HG03060 (cell line): ENCODE measurements around the gene SELPLG.
"Not testable (repeated sequence)": the region's sequence is repeated elsewhere in the genome, so short reads cannot be mapped to it uniquely, and the experiment has no call there.

ENCODE experiments used
- ATAC-seq: cut with Tn5 transposase; IDR thresholded peaks from one replicate; pipeline ENCODE4 v1.9.1; 2021; ENCODE audit warnings: low read depth, moderate number of reproducible peaks; ENCODE audit not compliant: unreplicated experiment

SELPLG gene

DNA sequence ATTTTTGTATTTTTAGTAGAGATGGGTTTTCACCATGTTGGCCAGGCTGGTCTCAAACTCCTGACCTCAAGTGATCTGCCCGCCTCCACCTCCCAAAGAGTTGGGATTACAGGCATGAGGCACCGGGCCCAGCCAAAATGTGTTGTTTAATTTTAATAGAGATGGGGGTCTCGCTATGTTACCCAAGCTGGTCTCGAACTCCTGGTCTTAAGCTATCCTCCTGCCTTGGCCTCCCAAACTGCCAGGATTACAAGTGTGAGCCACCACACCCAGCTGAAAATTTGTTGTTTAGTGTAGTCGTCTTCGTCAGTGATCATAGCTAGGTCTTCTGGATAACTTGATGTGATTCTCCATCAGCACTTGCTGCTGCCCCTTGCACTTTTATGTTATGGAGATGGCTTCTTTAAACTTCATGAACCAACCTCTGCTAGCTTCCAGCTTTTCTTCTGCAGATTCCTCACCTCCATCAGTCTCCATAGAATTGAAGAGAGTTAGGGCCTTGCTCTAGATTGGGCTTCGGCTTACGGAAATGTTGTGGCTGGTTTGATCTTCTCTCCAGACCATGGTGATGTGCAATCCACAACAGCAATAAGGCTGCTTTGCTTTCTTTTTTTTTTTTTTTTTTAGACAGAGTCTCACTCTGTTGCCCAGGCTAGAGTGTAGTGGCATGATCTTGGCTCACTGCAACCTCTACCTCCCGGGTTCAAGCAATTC is 58.3 kb downstream of the SELPLG start:
- no peak for ATAC-seq

DNA sequence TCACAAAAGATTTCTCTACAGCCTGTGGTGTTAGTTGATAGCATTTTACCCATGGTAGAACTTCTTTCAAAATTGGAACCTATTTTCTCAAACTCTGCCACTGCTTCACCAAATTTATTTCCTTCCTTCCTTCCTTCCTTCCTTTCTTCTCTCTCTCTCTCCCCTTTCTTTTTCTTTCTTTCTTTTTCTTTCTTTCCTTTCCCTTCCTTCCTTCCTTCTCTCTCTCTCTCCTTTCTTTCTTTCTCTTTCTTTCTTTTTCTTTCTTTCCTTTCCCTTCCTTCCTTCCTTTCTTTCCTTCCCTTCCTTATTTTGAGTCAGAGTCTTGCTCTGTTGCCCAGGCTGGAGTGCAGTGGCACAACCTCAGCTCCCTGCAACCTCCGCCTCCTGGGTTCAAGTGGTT is 59.4 kb downstream of the SELPLG start:
- ATAC-seq, result not testable (repeated sequence)

DNA sequence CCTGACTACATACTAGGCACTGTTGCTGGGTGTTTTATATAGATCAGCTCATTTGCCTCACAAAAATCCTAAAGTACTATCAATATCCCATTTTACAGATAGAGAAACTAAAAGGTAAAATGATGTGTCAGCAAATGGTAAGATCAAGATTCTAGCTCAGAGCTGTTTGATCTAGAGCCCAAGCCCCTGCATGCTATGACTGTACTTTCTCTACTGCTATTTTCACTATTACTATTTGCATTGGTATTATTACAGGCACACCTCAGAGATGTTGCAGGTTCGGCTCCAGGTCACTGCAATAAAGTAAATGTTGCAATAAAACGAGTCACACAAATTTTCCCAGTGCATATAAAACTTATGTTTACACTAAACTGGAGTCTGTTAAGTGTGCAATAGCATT is 60.4 kb downstream of the SELPLG start:
- no peak for ATAC-seq

DNA sequence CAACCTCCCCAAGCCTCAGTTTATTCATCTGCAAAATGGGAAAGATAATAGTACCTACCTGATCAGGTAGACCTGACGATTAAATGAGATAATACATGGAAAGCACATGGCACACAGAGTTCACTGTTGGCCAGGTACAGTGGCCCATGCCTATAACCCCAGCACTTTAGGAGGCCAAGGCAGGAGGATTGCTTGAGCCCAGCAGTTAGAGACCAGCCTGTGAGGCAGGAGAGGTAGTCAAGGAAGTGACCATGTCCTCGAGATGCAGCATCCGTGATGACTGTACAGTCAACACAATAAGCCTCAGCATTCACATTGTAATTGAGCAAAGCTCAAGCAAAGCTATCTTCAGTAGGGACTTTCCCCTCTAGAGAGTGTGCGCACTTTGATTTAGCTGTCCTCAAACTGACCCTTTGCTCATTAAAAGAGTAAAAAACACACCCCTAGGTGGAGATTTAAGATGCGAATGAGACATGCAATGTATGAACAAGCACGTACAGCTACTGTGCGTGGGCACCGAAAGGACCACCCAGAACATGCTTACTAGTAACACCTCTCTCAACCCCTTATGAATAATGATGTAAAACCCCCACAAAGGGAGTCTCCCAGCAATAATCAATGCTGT is 61.4 kb downstream of the SELPLG start:
- ATAC-seq, result no peak
